ENCODE data around the gene CHRNA4.

DNA sequence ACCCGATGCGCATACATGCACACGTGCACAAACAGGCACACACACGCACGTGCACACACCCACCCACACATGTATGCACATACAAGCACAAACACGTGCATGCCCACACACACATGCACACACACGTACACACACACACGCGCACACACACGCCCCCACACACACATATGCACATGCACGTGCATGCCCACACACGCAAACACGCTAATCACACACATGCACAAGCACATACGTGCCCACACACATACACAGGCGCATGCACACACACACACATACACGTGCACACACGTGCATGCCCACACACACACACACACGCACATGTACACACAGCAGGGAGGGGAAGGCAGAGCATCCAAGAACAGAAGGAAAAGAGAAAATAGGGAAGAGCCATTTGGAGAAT is 26.8 kb upstream of the CHRNA4 start:
- TF ChIP-seq CTCF (IDR thresholded peaks at IDR 0.05; ENCODE audit: low read depth, low read length) (no peak), EZH2phosphoT487 (IDR thresholded peaks at IDR 0.05; ENCODE audit: low read depth) (no peak)

Data from OCI-LY3 (cell line).